ENCODE data around the gene RABGAP1L.

RABGAP1L gene

GRCh38 chr1:174660476-174660875 is 501.2 kb downstream of the RABGAP1L start:
- no peaks in the 10 kb centered on the region for H3K9me2 ChIP-seq (replicated peaks; ENCODE audit: low read depth, low read length)
- H3K9ac ChIP-seq (ENCODE audit: low read depth, low read length, poor library complexity, severe bottlenecking) = no peak overlapping the region
- H3K4me3 ChIP-seq (ENCODE audit: low read length, poor library complexity, severe bottlenecking) = no peak overlapping the region
- no peaks in the 10 kb centered on the region for H3F3A ChIP-seq (ENCODE audit: low read depth)
- peaks cover 5% of the 10 kb centered on the region; the same call in 1 of the 2 replicates for H3K9me3 ChIP-seq (ENCODE audit: insufficient read depth, low read depth, low read length)
- no peaks in the 10 kb centered on the region; the same call in 1 of the 2 replicates for H3K36me3 ChIP-seq (ENCODE audit: insufficient read depth, low read length)
- no peaks in the 10 kb centered on the region for H3K79me2 ChIP-seq (ENCODE audit: insufficient read depth, low read length)
- peaks cover 15% of the 10 kb centered on the region for H3K4me1 ChIP-seq (ENCODE audit: insufficient read depth, low read length, poor library complexity, severe bottlenecking)
- no peaks in the 10 kb centered on the region for H3K27me3 ChIP-seq (ENCODE audit: insufficient read depth, low read length, poor library complexity, severe bottlenecking)
- TF ChIP-seq EZH2phosphoT487 (IDR thresholded peaks at IDR 0.05; ENCODE audit: borderline replicate concordance) = no peak
- TF ChIP-seq CTCF (conservative IDR thresholded peaks at IDR 0.05; ENCODE audit: low read length) = no peak
- no peak overlapping the region for H3K4me2 ChIP-seq (ENCODE audit: low read depth, low read length, poor library complexity, severe bottlenecking)
- no peaks in the 10 kb centered on the region for H4K20me1 ChIP-seq (ENCODE audit: insufficient read depth, low read length, poor library complexity, severe bottlenecking)
- H2AFZ ChIP-seq (ENCODE audit: low read length) = no peak overlapping the region

DNA sequence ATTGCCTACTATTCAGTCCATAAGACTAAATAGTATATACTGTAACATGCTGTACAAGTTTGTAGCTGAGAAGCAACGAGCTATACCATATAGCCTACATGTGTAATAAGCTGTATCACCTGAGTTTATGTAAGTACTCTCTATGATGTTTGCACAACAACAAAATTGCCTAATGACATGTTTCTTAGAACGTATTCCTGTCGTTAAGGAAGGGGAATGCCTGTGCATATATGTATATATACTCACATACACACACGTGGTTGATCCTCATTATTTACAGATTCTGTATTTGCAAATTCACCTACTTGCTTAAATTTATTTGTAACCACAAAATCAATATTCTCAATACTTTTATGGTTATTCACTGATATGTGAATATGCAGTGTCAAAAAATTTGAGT is 504.0 kb downstream of the RABGAP1L start:
- Histone ChIP-seq H3K9me2 (replicated peaks; ENCODE audit: low read depth, low read length) (no peaks in the 10 kb centered on the region), H3K9ac (ENCODE audit: low read depth, low read length, poor library complexity, severe bottlenecking) (no peak overlapping the region), H4K20me1 (ENCODE audit: insufficient read depth, low read length, poor library complexity, severe bottlenecking) (no peaks in the 10 kb centered on the region), H3K4me1 (ENCODE audit: insufficient read depth, low read length, poor library complexity, severe bottlenecking) (peaks cover 9% of the 10 kb centered on the region), H3K9me3 (ENCODE audit: insufficient read depth, low read depth, low read length) (0 out of 2 replicates have a peak, but pooled peaks cover 4% of the 10 kb centered on the region), H3K4me2 (ENCODE audit: low read depth, low read length, poor library complexity, severe bottlenecking) (no peak overlapping the region), H3K36me3 (ENCODE audit: insufficient read depth, low read length) (no peaks in the 10 kb centered on the region), H3K79me2 (ENCODE audit: insufficient read depth, low read length) (no peaks in the 10 kb centered on the region), H2AFZ (ENCODE audit: low read length) (no peak overlapping the region), H3K4me3 (ENCODE audit: low read length, poor library complexity, severe bottlenecking) (no peak overlapping the region), H3K27me3 (ENCODE audit: insufficient read depth, low read length, poor library complexity, severe bottlenecking) (no peaks in the 10 kb centered on the region), H3F3A (ENCODE audit: low read depth) (no peaks in the 10 kb centered on the region)
- TF ChIP-seq CTCF (conservative IDR thresholded peaks at IDR 0.05; ENCODE audit: low read length) (no peak), EZH2phosphoT487 (IDR thresholded peaks at IDR 0.05; ENCODE audit: borderline replicate concordance) (no peak)

GRCh38 chr1:174666248-174666647 is 506.9 kb downstream of the RABGAP1L start:
- H3F3A ChIP-seq (ENCODE audit: low read depth) = no peaks in the 10 kb centered on the region
- H4K20me1 ChIP-seq (ENCODE audit: insufficient read depth, low read length, poor library complexity, severe bottlenecking) = no peaks in the 10 kb centered on the region
- H3K36me3 ChIP-seq (ENCODE audit: insufficient read depth, low read length) = no peaks in the 10 kb centered on the region
- H3K4me2 ChIP-seq (ENCODE audit: low read depth, low read length, poor library complexity, severe bottlenecking) = no peak overlapping the region
- H3K9me3 ChIP-seq (ENCODE audit: insufficient read depth, low read depth, low read length) = peaks cover 9% of the 10 kb centered on the region
- H3K27me3 ChIP-seq (ENCODE audit: insufficient read depth, low read length, poor library complexity, severe bottlenecking) = no peaks in the 10 kb centered on the region
- no peaks in the 10 kb centered on the region for H3K9me2 ChIP-seq (replicated peaks; ENCODE audit: low read depth, low read length)
- no peaks in the 10 kb centered on the region for H3K4me1 ChIP-seq (ENCODE audit: insufficient read depth, low read length, poor library complexity, severe bottlenecking)
- no peak overlapping the region for H2AFZ ChIP-seq (ENCODE audit: low read length)
- TF ChIP-seq EZH2phosphoT487 (IDR thresholded peaks at IDR 0.05; ENCODE audit: borderline replicate concordance) (no peak), CTCF (conservative IDR thresholded peaks at IDR 0.05; ENCODE audit: low read length) (no peak)
- H3K9ac ChIP-seq (ENCODE audit: low read depth, low read length, poor library complexity, severe bottlenecking) = no peak overlapping the region
- H3K4me3 ChIP-seq (ENCODE audit: low read length, poor library complexity, severe bottlenecking) = no peak overlapping the region
- H3K79me2 ChIP-seq (ENCODE audit: insufficient read depth, low read length) = no peaks in the 10 kb centered on the region
